K562 (cell line): Measurements from ENCODE around the gene ASCC1. TPM values are rescaled to one million over a fixed set of nuclear protein-coding genes. Genes with fewer than 3 reads are reported as not detected.

Experiments used
- ARID1B ChIP-seq: fragments of 450-650 bp; IDR thresholded peaks from 2 replicates; pipeline ENCODE4 v1.6.1; 2016; ENCODE audit warnings: antibody characterized with exemption, mild to moderate bottlenecking, inconsistent platforms
- BCOR ChIP-seq: fragments of 450-650 bp; IDR thresholded peaks from 2 replicates; pipeline ENCODE4 v1.6.1; 2016
- CBX2 ChIP-seq: fragments of 200-600 bp; sonication (generic); IDR thresholded peaks from one replicate; pipeline ENCODE4 v1.6.1; 2012; ENCODE audit warnings: mild to moderate bottlenecking, low read length, inconsistent platforms; ENCODE audit not compliant: insufficient read depth, poor library complexity, severe bottlenecking
- CEBPG ChIP-seq, 3 experiments: fragments of 200-800 bp in 1 of 3; sonication (Bioruptor generic) in 1 of 3; sonication (generic) in 1 of 3; formaldehyde crosslinking in 1 of 3; IDR thresholded peaks in 2 of 3; conservative IDR thresholded peaks in 1 of 3; 2 replicates each; pipeline versions ENCODE4 v1.6.1 to v1.8.0; 2016 to 2022; ENCODE audit warnings: missing compliant biosample characterization in 2 of 3, missing genetic modification characterization in 2 of 3, mild to moderate bottlenecking in 1 of 3, missing genetic modification reagents in 1 of 3
- ELF4 ChIP-seq: fragments of 450-650 bp; formaldehyde crosslinking; IDR thresholded peaks from 2 replicates; pipeline ENCODE4 v1.4.0; 2022; ENCODE audit warnings: missing genetic modification characterization
- FUS ChIP-seq: fragments of 200-400 bp; formaldehyde crosslinking; optimal IDR thresholded peaks from 2 replicates; pipeline ENCODE3; 2017; ENCODE audit warnings: low read depth, low read length
- GATA2 ChIP-seq: sonication (generic); formaldehyde crosslinking; IDR thresholded peaks from 2 replicates; pipeline ENCODE4 v1.4.0; 2020; ENCODE audit warnings: mild to moderate bottlenecking, missing genetic modification reagents
- MTA3 ChIP-seq: fragments of 450-650 bp; formaldehyde crosslinking; IDR thresholded peaks from 2 replicates; pipeline ENCODE4 v1.6.1; 2017; ENCODE audit warnings: mild to moderate bottlenecking, borderline replicate concordance
- NFATC3 ChIP-seq: fragments of 450-650 bp; IDR thresholded peaks from 2 replicates; pipeline ENCODE4 v1.6.1; 2017; ENCODE audit warnings: mild to moderate bottlenecking
- NFIC ChIP-seq: fragments of 450-650 bp; IDR thresholded peaks from 2 replicates; pipeline ENCODE4 v1.6.1; 2017; ENCODE audit warnings: mild to moderate bottlenecking, inconsistent platforms
- PCBP1 ChIP-seq: fragments of 200-400 bp; formaldehyde crosslinking; IDR thresholded peaks from 2 replicates; pipeline ENCODE4 v1.6.1; 2018; ENCODE audit warnings: mild to moderate bottlenecking, low read depth, low read length; ENCODE audit not compliant: poor library complexity, severe bottlenecking
- PTTG1 ChIP-seq: fragments of 450-650 bp; IDR thresholded peaks from 2 replicates; pipeline ENCODE4 v1.6.1; 2016; ENCODE audit warnings: low read depth, mild to moderate bottlenecking, missing genetic modification characterization, missing compliant biosample characterization
- SREBF2 ChIP-seq: sonication (generic); formaldehyde crosslinking; IDR thresholded peaks from 2 replicates; pipeline ENCODE4 v1.4.0; 2020; ENCODE audit warnings: mild to moderate bottlenecking, missing genetic modification reagents
- TBP ChIP-seq: optimal IDR thresholded peaks from 2 replicates; pipeline ENCODE3; 2011; ENCODE audit warnings: low read depth, low read length, improper control_type of control experiment
- TEAD1 ChIP-seq, 2 experiments: fragments of 450-650 bp in 1 of 2; sonication (generic) in 1 of 2; formaldehyde crosslinking; IDR thresholded peaks; 2 replicates each; pipeline versions ENCODE4 v1.4.0 to v1.8.0; 2020 to 2022; ENCODE audit warnings: mild to moderate bottlenecking in 2 of 2, missing genetic modification reagents in 1 of 2
- ZNF3 ChIP-seq: fragments of 250-450 bp; sonication (Bioruptor Pico); IDR thresholded peaks from 2 replicates; pipeline ENCODE4 v1.5.0; 2021; ENCODE audit warnings: mild to moderate bottlenecking, moderate library complexity
- ZNF316 ChIP-seq: fragments of 450-650 bp; IDR thresholded peaks from 2 replicates; pipeline ENCODE4 v1.6.1; 2016
- ZNF766 ChIP-seq: fragments of 200-800 bp; sonication (Bioruptor generic); conservative IDR thresholded peaks from 2 replicates; pipeline ENCODE4 v1.6.1; 2016; ENCODE audit warnings: missing genetic modification characterization, missing compliant biosample characterization
- polyA plus RNA-seq, 8 experiments: library from polyadenylated mRNA; depleted of rRNA in 4 of 8; stranded (reverse) in 5 of 8; unstranded in 3 of 8; fragments of >200 nt; fragmentation: Nextera tagmentation in 2 of 8; fragmentation: Illumina TruSeq in 1 of 8; extraction: Ambion mirVana in 2 of 8; extraction: Trizol in 1 of 8; gene quantifications; 2 replicates each; pipeline versions ENCODE4 v1.2.1 to v1.2.3, GENCODE V29; 2011 to 2014; ENCODE audit warnings: inconsistent platforms in 1 of 8, missing spikeins in 1 of 8
- total RNA-seq, 7 experiments: library from RNA; depleted of rRNA in 6 of 7; stranded (reverse); fragments of >200 nt in 6 of 7; fragmentation: Illumina TruSeq in 2 of 7; extraction: Trizol in 2 of 7; gene quantifications; 2 replicates each; pipeline versions ENCODE4 v1.2.1 to v1.2.3, GENCODE V29; 2011 to 2021; ENCODE audit warnings: low replicate concordance in 1 of 7
- TF ChIP-seq, protein P1 (sequence below): fragments of 250-450 bp; sonication (Bioruptor Pico); IDR thresholded peaks from 2 replicates; pipeline ENCODE4 v1.5.0; 2021; ENCODE audit warnings: mild to moderate bottlenecking, borderline replicate concordance
- TF ChIP-seq, protein P2 (sequence below): fragments of 450-650 bp; IDR thresholded peaks from 2 replicates; pipeline ENCODE4 v1.6.1; 2017; ENCODE audit warnings: antibody characterized with exemption
- TF ChIP-seq, protein P3 (sequence below): fragments of 450-650 bp; IDR thresholded peaks from 2 replicates; pipeline ENCODE4 v1.6.1; 2017; ENCODE audit warnings: mild to moderate bottlenecking, moderate library complexity
- TF ChIP-seq, protein P4 (sequence below): fragments of 250-450 bp; sonication (Bioruptor Pico); IDR thresholded peaks from 2 replicates; pipeline ENCODE4 v1.8.0; 2021; ENCODE audit warnings: borderline replicate concordance, mild to moderate bottlenecking, moderate library complexity; ENCODE audit not compliant: poor library complexity, severe bottlenecking

Gene ASCC1
- total and polyA plus RNA-seq, 9 of the 15 experiments (the other 6 are each of a cell fraction or from before 2014, with no cell fraction given) = 31.7 to 73.3 (median 52.8) TPM

DNA sequence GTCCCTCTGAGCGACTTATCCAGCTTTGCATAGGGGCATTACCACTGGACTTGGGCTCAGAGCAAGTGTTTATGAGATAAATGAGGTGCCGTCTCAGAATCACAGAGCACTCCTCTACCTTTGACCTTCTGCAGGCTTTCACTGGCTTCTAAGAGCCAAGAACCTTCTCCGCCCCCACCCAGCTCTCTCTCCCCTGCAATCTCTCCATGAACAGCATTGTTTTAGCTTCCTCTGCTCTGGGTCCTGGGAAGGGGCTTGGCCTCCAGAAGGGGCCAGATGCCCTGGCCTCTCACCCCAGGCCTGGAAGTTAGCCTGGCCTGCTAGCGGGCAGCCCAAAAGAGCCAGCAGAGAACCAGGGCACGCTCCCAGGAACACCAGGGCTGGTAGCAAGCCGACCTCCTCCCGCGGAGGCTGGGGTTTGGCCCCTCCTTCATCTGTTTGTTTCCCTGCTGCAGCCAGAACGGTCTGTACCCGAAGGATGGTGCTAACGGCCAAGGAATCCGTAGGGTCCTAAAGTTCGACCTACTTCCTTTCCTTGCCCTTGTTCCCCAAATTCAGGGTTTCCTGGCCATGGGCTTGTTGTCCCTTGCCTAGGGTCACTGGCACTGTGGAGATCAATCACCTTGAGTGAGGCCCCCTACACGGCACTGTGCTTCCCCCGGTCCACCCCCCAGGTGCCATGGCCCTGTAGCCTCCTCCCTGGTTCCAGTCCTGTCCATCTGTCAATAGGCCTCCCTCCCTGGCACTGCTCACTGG, 38.9 kb upstream of the ASCC1 start (continued):
- TF ChIP-seq, protein P1, sequence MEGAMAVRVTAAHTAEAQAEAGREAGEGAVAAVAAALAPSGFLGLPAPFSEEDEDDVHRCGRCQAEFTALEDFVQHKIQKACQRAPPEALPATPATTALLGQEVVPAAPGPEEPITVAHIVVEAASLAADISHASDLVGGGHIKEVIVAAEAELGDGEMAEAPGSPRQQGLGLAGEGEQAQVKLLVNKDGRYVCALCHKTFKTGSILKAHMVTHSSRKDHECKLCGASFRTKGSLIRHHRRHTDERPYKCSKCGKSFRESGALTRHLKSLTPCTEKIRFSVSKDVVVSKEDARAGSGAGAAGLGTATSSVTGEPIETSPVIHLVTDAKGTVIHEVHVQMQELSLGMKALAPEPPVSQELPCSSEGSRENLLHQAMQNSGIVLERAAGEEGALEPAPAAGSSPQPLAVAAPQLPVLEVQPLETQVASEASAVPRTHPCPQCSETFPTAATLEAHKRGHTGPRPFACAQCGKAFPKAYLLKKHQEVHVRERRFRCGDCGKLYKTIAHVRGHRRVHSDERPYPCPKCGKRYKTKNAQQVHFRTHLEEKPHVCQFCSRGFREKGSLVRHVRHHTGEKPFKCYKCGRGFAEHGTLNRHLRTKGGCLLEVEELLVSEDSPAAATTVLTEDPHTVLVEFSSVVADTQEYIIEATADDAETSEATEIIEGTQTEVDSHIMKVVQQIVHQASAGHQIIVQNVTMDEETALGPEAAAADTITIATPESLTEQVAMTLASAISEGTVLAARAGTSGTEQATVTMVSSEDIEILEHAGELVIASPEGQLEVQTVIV (CRISPR knock-in tag) = no peak
- TF ChIP-seq SREBF2 (CRISPR knock-in tag) = no peak
- TF ChIP-seq ZNF3 = no peak
- no peak for TF ChIP-seq PTTG1 (tag)
- no peak for TF ChIP-seq ZNF316
- TF ChIP-seq ELF4 (CRISPR knock-in tag) = peak; percentile 21
- TF ChIP-seq, protein P2, sequence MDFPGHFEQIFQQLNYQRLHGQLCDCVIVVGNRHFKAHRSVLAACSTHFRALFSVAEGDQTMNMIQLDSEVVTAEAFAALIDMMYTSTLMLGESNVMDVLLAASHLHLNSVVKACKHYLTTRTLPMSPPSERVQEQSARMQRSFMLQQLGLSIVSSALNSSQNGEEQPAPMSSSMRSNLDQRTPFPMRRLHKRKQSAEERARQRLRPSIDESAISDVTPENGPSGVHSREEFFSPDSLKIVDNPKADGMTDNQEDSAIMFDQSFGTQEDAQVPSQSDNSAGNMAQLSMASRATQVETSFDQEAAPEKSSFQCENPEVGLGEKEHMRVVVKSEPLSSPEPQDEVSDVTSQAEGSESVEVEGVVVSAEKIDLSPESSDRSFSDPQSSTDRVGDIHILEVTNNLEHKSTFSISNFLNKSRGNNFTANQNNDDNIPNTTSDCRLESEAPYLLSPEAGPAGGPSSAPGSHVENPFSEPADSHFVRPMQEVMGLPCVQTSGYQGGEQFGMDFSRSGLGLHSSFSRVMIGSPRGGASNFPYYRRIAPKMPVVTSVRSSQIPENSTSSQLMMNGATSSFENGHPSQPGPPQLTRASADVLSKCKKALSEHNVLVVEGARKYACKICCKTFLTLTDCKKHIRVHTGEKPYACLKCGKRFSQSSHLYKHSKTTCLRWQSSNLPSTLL = no peak
- no peak for TF ChIP-seq NFATC3
- TF ChIP-seq CBX2 = no peak
- TF ChIP-seq, protein P3, sequence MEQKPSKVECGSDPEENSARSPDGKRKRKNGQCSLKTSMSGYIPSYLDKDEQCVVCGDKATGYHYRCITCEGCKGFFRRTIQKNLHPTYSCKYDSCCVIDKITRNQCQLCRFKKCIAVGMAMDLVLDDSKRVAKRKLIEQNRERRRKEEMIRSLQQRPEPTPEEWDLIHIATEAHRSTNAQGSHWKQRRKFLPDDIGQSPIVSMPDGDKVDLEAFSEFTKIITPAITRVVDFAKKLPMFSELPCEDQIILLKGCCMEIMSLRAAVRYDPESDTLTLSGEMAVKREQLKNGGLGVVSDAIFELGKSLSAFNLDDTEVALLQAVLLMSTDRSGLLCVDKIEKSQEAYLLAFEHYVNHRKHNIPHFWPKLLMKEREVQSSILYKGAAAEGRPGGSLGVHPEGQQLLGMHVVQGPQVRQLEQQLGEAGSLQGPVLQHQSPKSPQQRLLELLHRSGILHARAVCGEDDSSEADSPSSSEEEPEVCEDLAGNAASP = no peak
- no peak for TF ChIP-seq TBP
- no peak; the same call in 1 of the 2 replicates for TF ChIP-seq ZNF766 (CRISPR knock-in tag)
- TF ChIP-seq MTA3 = peak; percentile 88; the same call in 1 of the 2 replicates
- TF ChIP-seq PCBP1 = no peak
- TF ChIP-seq ARID1B = peak; percentile 68
- TF ChIP-seq NFIC = peak; percentile 27; the same call in 1 of the 2 replicates
- no peak for TF ChIP-seq GATA2 (CRISPR knock-in tag)
- TF ChIP-seq TEAD1 (CRISPR knock-in tag; IDR thresholded peaks at IDR 0.05) = no peak
- no peak for TF ChIP-seq FUS
- TF ChIP-seq CEBPG (CRISPR knock-in tag; IDR thresholded peaks at IDR 0.05) = peak; percentile 33; the same call in 1 of the 2 replicates
- no peak for TF ChIP-seq CEBPG (tag; conservative IDR thresholded peaks at IDR 0.05 in 1 of 2, IDR thresholded peaks at IDR 0.05 in 1 of 2)
- TF ChIP-seq BCOR = peak; percentile 78; the same call in 1 of the 2 replicates
- TF ChIP-seq, protein P4, sequence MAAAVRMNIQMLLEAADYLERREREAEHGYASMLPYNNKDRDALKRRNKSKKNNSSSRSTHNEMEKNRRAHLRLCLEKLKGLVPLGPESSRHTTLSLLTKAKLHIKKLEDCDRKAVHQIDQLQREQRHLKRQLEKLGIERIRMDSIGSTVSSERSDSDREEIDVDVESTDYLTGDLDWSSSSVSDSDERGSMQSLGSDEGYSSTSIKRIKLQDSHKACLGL (CRISPR knock-in tag) = no peak
